Measurements from ENCODE around the gene LMTK2.

LMTK2 gene

DNA sequence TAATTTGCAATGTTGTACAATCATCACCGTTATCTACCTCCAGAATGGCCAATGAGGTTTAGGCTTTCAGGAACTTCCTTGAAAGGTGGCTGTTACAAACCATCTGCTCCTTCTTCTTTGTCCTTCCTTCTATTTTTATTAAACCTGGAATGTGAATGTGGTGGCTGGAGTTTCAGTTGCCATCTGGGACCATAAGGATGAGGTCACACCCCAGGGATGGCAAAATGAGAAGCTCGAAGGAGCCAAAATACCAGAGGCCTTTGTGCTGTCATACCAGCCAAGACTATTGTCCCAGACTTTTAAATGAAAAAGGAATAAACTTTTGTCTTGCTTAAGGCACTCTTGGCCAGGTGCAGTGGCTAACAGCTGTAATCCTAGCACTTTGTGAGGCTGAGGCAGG, 30.9 kb upstream of the LMTK2 start:
- TF ChIP-seq, protein P1, sequence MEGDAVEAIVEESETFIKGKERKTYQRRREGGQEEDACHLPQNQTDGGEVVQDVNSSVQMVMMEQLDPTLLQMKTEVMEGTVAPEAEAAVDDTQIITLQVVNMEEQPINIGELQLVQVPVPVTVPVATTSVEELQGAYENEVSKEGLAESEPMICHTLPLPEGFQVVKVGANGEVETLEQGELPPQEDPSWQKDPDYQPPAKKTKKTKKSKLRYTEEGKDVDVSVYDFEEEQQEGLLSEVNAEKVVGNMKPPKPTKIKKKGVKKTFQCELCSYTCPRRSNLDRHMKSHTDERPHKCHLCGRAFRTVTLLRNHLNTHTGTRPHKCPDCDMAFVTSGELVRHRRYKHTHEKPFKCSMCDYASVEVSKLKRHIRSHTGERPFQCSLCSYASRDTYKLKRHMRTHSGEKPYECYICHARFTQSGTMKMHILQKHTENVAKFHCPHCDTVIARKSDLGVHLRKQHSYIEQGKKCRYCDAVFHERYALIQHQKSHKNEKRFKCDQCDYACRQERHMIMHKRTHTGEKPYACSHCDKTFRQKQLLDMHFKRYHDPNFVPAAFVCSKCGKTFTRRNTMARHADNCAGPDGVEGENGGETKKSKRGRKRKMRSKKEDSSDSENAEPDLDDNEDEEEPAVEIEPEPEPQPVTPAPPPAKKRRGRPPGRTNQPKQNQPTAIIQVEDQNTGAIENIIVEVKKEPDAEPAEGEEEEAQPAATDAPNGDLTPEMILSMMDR (IDR thresholded peaks at IDR 0.05) = no peak

DNA sequence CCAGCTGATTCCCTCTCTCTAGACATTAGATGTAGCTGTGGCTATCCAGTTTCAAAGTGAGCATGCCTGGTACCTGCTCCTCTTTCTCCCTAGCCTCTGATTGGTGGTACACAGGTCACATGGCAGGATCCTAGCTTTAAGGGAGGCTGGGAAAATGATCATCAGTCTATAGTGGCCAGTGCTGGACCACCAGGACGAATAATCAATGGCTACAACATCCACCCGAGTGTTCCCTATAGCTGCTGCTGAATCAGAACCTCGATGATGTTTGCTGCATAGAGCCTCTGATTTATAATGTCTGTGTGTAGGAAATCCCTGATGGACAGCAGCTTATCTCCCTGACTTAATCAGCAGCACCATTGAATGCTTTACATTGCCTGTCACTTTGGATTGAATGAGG, 28.9 kb upstream of the LMTK2 start:
- TF ChIP-seq, protein P1 (IDR thresholded peaks at IDR 0.05) = no peak

DNA sequence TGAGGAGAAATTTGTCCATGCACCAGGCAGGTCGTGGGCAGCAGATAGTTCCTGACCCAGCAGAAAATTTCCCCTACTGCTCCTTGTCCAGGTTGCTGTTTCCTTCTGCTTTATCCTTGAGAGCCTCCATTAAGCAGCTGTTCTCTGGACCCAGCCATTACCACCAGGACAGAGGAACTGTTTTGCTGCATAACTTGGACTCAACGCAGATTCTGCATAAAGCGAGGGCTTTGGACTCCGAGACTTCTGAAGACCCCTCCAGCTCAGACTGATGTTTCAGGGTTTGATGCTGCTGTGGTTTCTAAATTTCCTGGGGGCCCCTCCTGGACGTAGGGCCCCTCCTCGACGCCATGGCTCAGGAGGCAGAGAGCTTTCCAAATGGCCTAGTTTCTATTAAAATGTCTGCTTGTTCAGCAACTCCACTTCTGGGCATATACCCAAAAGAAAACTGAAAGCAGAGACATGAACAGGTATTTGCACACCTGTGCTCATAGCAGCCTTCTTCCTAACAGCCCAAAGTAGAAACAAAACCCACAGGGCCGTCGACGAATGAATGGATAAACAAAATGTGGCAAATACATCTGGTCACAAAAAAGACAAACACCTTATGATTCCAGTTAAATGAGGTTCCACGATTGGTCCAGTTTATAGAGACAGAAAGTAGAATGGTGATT, 28.3 kb upstream of the LMTK2 start:
- TF ChIP-seq, protein P1 (IDR thresholded peaks at IDR 0.05) = no peak

DNA sequence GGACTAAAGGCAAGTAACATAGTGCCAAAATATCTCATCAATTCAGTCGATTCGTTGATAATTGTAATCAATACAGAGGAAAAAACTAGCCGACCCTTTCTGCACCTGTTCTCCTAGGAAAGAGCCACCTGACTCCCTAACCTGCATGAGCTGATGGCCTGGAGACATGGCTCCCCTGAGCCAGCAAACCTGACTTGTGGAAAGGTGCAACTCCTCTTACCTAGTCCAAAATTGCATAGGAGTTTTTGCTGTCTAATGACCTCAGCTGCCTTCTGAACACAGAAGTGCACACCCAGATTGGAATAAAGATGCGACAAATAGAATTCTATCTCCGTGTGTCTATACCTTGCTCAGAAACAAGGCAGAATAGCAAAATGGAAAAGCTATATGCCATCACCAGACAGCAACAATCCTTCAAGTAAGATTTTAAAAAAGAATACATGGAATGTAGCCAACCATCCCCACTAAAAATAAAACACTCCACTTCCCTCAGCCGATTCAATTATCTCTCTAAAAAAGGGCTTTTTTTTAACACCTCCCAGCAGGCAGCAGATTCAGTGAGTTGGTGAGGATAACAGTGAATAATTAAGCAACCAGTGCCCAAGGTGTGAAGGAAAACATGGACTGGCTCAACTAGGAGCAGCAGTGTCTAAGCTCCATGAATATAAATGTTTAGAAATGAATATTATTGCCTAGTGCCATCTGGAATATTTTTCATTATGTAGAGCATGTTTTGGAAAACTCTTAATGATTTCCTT, 26.6 kb upstream of the LMTK2 start:
- TF ChIP-seq, protein P1 (IDR thresholded peaks at IDR 0.05) = no peak

DNA sequence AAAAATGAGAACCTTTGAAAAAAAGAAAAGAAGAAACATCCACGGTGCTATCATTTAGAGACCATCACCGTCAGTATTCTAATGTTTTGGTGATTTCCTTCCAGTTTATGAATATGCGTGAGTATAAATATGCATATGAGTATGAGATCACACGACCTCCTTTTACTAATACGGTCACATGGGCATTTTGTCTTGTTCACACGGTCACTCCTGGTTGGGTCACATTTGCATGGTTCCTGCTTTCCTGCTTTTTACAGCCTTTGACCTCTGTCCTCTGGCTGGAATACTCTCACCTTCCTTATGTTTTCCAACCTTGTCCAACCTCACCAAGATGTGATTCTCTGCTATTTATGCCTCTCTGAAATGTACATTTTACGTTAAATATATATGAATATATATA, 25.3 kb upstream of the LMTK2 start:
- TF ChIP-seq, protein P1 (IDR thresholded peaks at IDR 0.05) = no peak

DNA sequence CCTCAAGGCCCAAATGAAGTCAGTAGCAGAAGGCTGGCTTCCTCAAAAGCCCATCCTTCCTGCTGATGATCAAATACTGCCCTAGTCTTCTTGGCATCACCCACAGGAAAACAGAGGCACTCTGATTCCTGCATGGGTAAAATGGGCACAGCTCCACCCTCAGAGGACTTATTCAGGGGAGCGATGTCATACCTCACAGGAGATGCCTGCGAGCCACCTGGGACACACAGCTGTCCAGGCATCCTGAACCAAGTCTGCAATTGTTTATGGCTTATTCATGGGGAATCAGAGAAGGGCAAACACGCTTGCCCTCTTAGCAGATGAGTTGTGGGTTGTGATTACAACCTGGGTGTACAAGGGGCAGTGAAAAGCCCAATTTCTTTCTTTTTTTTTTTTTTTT, 22.0 kb upstream of the LMTK2 start:
- TF ChIP-seq, protein P1 (IDR thresholded peaks at IDR 0.05) = no peak

DNA sequence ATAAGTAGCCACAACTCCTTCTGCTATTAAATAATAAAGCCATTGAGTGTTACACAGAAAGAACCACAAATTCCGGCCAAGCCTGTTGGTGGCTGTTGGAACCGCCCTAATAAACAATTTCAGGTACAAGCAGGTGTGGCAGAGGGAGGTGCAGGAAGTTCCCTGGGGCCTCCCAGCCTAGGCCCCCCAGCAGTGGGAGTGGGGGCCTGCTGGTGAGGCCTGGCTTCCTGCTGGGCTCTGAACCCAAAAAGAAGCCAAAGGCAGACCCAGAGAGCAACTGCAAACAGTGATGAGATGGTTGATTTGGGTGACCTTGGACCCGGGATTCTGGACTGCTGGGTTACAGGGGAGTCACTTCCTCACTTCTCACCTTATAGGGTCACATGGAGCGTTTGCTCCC, 21.0 kb upstream of the LMTK2 start:
- TF ChIP-seq, protein P1 (IDR thresholded peaks at IDR 0.05) = no peak

All from LNCAP (cell line).